ENCODE data around the gene CHCHD1.
"Not testable (repeated sequence)": the region's sequence is repeated elsewhere in the genome, so short reads cannot be mapped to it uniquely, and the experiment has no call there.

Gene CHCHD1

GRCh38 chr10:73771722-73772280 lies 10.0 kb upstream of the CHCHD1 start:
- DNase-seq: peak; percentile 7

- peak; percentile 84 for DNase-seq
Observed at GRCh38 chr10:73772281-73773151, 9.3 kb upstream of the CHCHD1 start.

GRCh38 chr10:73773152-73773879 lies 8.5 kb upstream of the CHCHD1 start:
- no peak for DNase-seq

GRCh38 chr10:73774637-73775036 lies 7.2 kb upstream of the CHCHD1 start:
- no peak for DNase-seq

- no peak for DNase-seq
Observed at GRCh38 chr10:73779018-73779417, 2.8 kb upstream of the CHCHD1 start.

GRCh38 chr10:73779539-73780197 lies 2.2 kb upstream of the CHCHD1 start:
- DNase-seq: no peak

- no peak for DNase-seq
Observed at GRCh38 chr10:73780301-73780700, 1.5 kb upstream of the CHCHD1 start.

GRCh38 chr10:73780966-73781365 lies 882 bp upstream of the CHCHD1 start:
- no peak for DNase-seq

GRCh38 chr10:73781548-73781878 lies 335 bp upstream of the CHCHD1 start:
- no peak for DNase-seq

- no peak for DNase-seq
Observed at GRCh38 chr10:73782749-73783085, 869 bp downstream of the CHCHD1 start.

- peak; percentile 95 for DNase-seq
Observed at GRCh38 chr10:73785211-73785720, 3.4 kb downstream of the CHCHD1 start, which contains the start of gene ZSWIM8. Gene ZSWIM8, plus strand, starts transcription at chr10:73785606. Its CDS starts 273 bp downstream, at chr10:73785879.

GRCh38 chr10:73785721-73786511 lies 4.1 kb downstream of the CHCHD1 start:
- peak; percentile 16 for DNase-seq

- DNase-seq: no peak
Observed at GRCh38 chr10:73786512-73786885, 4.7 kb downstream of the CHCHD1 start.

- DNase-seq: not testable (repeated sequence)
Observed at GRCh38 chr10:73787031-73787800, 5.4 kb downstream of the CHCHD1 start.

- no peak for DNase-seq
Observed at GRCh38 chr10:73788864-73789658, 7.2 kb downstream of the CHCHD1 start.

GRCh38 chr10:73789659-73790055 lies 7.8 kb downstream of the CHCHD1 start:
- no peak for DNase-seq

- no peak for DNase-seq
Observed at GRCh38 chr10:73790886-73791625, 9.2 kb downstream of the CHCHD1 start.

GRCh38 chr10:73791871-73792400 lies 10.1 kb downstream of the CHCHD1 start:
- DNase-seq: no peak

- DNase-seq: no peak
Observed at GRCh38 chr10:73793456-73793855, 11.6 kb downstream of the CHCHD1 start.

GRCh38 chr10:73795491-73795890 lies 13.6 kb downstream of the CHCHD1 start:
- not testable (repeated sequence) for DNase-seq
